GM12865 (cell line): ENCODE results near the gene NAPB.

ENCODE experiments used
- DNase-seq: peaks from one replicate; pipeline ENCODE4 v3.0.0; 2010; ENCODE audit warnings: low read depth
- H3K4me3 ChIP-seq: 2 replicates; pipeline ENCODE4 v1.5.1; 2011; ENCODE audit warnings: mild to moderate bottlenecking, low read depth, low read length, control low read depth
- CTCF ChIP-seq: IDR thresholded peaks from 2 replicates; pipeline ENCODE4 v1.5.1; 2011; ENCODE audit warnings: low read length, control low read depth, low read depth, inconsistent platforms; ENCODE audit not compliant: insufficient read depth; ENCODE audit errors: missing control alignments

Gene NAPB

GRCh38 chr20:23370274-23370673, 51.0 kb downstream of the NAPB start:
- TF ChIP-seq CTCF = no peak
- no peak for DNase-seq
- no peak overlapping the region for H3K4me3 ChIP-seq

GRCh38 chr20:23369072-23369823, 52.0 kb downstream of the NAPB start:
- no peak for TF ChIP-seq CTCF
- no peak overlapping the region for H3K4me3 ChIP-seq
- DNase-seq = no peak

GRCh38 chr20:23368316-23369071, 52.8 kb downstream of the NAPB start:
- TF ChIP-seq CTCF = no peak
- DNase-seq = no peak
- no peak overlapping the region for H3K4me3 ChIP-seq

- no peak for DNase-seq
- H3K4me3 ChIP-seq = no peak overlapping the region
- TF ChIP-seq CTCF = no peak
Measured at GRCh38 chr20:23367770-23368169, 53.5 kb downstream of the NAPB start.

GRCh38 chr20:23366384-23366783, 54.9 kb downstream of the NAPB start:
- TF ChIP-seq CTCF = no peak
- DNase-seq = no peak
- no peak overlapping the region for H3K4me3 ChIP-seq

GRCh38 chr20:23365390-23366165, 55.7 kb downstream of the NAPB start:
- no peak overlapping the region for H3K4me3 ChIP-seq
- no peak for DNase-seq
- no peak for TF ChIP-seq CTCF
